Endodermal cell (in vitro differentiated cells): ENCODE data around the gene MYBBP1A. TPM values are rescaled to one million over a fixed set of nuclear protein-coding genes. Genes with fewer than 3 reads are reported as not detected.

Experiments
- DNase-seq: peaks from one replicate; pipeline ENCODE4 v3.0.0-alpha.2; 2017
- H3K27ac ChIP-seq: 2 replicates; pipeline ENCODE4 v1.5.1; 2013; ENCODE audit warnings: mild to moderate bottlenecking, low read depth, low read length, moderate library complexity
- H3K27me3 ChIP-seq: 2 replicates; pipeline ENCODE4 v1.6.1; 2013; ENCODE audit warnings: mild to moderate bottlenecking, low read length, moderate library complexity; ENCODE audit not compliant: insufficient read depth, control insufficient read depth, poor library complexity, severe bottlenecking
- H3K36me3 ChIP-seq: 2 replicates; pipeline ENCODE4 v1.7.0; 2013; ENCODE audit warnings: mild to moderate bottlenecking, low read length, moderate library complexity; ENCODE audit not compliant: control insufficient read depth, insufficient read depth
- H3K4me1 ChIP-seq: one replicate; pipeline ENCODE4 v1.7.0; 2013; ENCODE audit warnings: low read length; ENCODE audit not compliant: control insufficient read depth, insufficient read depth
- H3K4me3 ChIP-seq: 2 replicates; pipeline ENCODE4 v1.5.1; 2013; ENCODE audit warnings: mild to moderate bottlenecking, low read length, moderate library complexity
- H3K9ac ChIP-seq: 2 replicates; pipeline ENCODE4 v1.6.1; 2013; ENCODE audit warnings: mild to moderate bottlenecking, low read length, moderate library complexity; ENCODE audit not compliant: poor library complexity, severe bottlenecking; ENCODE audit errors: extremely low read depth
- H3K9me3 ChIP-seq: 2 replicates; pipeline ENCODE4 v1.6.1; 2013; ENCODE audit warnings: mild to moderate bottlenecking, low read length, moderate library complexity; ENCODE audit not compliant: control insufficient read depth
- H3K27ac Mint-ChIP-seq: 2 replicates; pipeline ENCODE4 v1.8.0; 2020; ENCODE audit warnings: mixed read lengths
- H3K27me3 Mint-ChIP-seq: 2 replicates; pipeline ENCODE4 v1.8.0; 2021; ENCODE audit warnings: mild to moderate bottlenecking, mixed read lengths; ENCODE audit not compliant: insufficient read depth
- H3K36me3 Mint-ChIP-seq: 2 replicates; pipeline ENCODE4 v1.8.0; 2020; ENCODE audit warnings: low read depth, mixed read lengths
- H3K4me1 Mint-ChIP-seq: 2 replicates; pipeline ENCODE4 v1.8.0; 2020; ENCODE audit warnings: mixed read lengths
- H3K4me3 Mint-ChIP-seq: 2 replicates; pipeline ENCODE4 v1.8.0; 2020; ENCODE audit warnings: mild to moderate bottlenecking, moderate library complexity, mixed read lengths
- H3K9me3 Mint-ChIP-seq: 2 replicates; pipeline ENCODE4 v1.8.0; 2020; ENCODE audit warnings: mild to moderate bottlenecking, mixed read lengths
- WGBS, 2 experiments: methylation state at CpG; one replicate each; pipeline versions ENCODE4 v1.1.5 to v1.1.7; 2013; ENCODE audit warnings: missing lambda C conversion rate in 2 of 2, mixed read lengths in 1 of 2; ENCODE audit not compliant: insufficient coverage in 1 of 2, insufficient read length in 1 of 2; 5-methylcytosine and 5-hydroxymethylcytosine counted together
- total RNA-seq, 2 donors: library from RNA; stranded (reverse); fragmentation: NEBNext Ultra II Directional in 1 of 2; extraction: Animal tissue kit (Norgen Biotek cat#: 25700) in 1 of 2; gene quantifications; 2 replicates in 1 of 2; 3 replicates in 1 of 2; pipeline ENCODE4 v1.2.1, GENCODE V29; 2021
- TF ChIP-seq, protein P1 (sequence below): fragments of 200-600 bp; sonication (generic); conservative IDR thresholded peaks from 2 replicates; pipeline ENCODE4 v1.5.0; 2021; ENCODE audit warnings: antibody characterized with exemption, mild to moderate bottlenecking

The MYBBP1A gene
- total RNA-seq, 2 donors from 2014 or later: 55.6 to 70.9 TPM

- Mint-ChIP-seq H3K27me3 (peaks cover 33% of the 10 kb centered on the region), H3K4me3 (peak overlapping the region; percentile 9), H3K4me1 (peaks cover 5% of the 10 kb centered on the region), H3K27ac (no peak overlapping the region), H3K9me3 (no peaks in the 10 kb centered on the region), H3K36me3 (peaks cover 7% of the 10 kb centered on the region)
- 74 to 81% methylated on average over 6 to 19 of the region's 19 CpGs for WGBS, 2 experiments
- Histone ChIP-seq H3K4me3 (no peak overlapping the region), H3K4me1 (no peaks in the 10 kb centered on the region), H3K27me3 (no peaks in the 10 kb centered on the region), H3K9ac (no peak overlapping the region), H3K36me3 (peaks cover 10% of the 10 kb centered on the region), H3K9me3 (no peaks in the 10 kb centered on the region), H3K27ac (no peak overlapping the region)
- TF ChIP-seq, protein P1, sequence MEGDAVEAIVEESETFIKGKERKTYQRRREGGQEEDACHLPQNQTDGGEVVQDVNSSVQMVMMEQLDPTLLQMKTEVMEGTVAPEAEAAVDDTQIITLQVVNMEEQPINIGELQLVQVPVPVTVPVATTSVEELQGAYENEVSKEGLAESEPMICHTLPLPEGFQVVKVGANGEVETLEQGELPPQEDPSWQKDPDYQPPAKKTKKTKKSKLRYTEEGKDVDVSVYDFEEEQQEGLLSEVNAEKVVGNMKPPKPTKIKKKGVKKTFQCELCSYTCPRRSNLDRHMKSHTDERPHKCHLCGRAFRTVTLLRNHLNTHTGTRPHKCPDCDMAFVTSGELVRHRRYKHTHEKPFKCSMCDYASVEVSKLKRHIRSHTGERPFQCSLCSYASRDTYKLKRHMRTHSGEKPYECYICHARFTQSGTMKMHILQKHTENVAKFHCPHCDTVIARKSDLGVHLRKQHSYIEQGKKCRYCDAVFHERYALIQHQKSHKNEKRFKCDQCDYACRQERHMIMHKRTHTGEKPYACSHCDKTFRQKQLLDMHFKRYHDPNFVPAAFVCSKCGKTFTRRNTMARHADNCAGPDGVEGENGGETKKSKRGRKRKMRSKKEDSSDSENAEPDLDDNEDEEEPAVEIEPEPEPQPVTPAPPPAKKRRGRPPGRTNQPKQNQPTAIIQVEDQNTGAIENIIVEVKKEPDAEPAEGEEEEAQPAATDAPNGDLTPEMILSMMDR: no peak
- peak; percentile 83 for DNase-seq
Observed at GRCh38 chr17:4535667-4536258, 19.4 kb downstream of the MYBBP1A start.

- no peaks in the 10 kb centered on the region for H3K27me3 ChIP-seq
- H3K4me3 ChIP-seq: no peak overlapping the region
- H3K27ac ChIP-seq: no peak overlapping the region
- peaks cover 10% of the 10 kb centered on the region for H3K36me3 ChIP-seq
- peak; percentile 75 for DNase-seq
- Mint-ChIP-seq H3K4me1 (peaks cover 5% of the 10 kb centered on the region), H3K36me3 (peaks cover 7% of the 10 kb centered on the region), H3K27ac (no peak overlapping the region), H3K9me3 (no peaks in the 10 kb centered on the region), H3K27me3 (peaks cover 39% of the 10 kb centered on the region), H3K4me3 (no peak overlapping the region)
- H3K4me1 ChIP-seq: no peaks in the 10 kb centered on the region
- 85 to 89% methylated on average over 13 to 27 of the region's 27 CpGs for WGBS, 2 experiments
- TF ChIP-seq, protein P1: no peak
- no peaks in the 10 kb centered on the region for H3K9me3 ChIP-seq
- H3K9ac ChIP-seq: no peak overlapping the region
Observed at GRCh38 chr17:4534928-4535666, 20.1 kb downstream of the MYBBP1A start.

DNA sequence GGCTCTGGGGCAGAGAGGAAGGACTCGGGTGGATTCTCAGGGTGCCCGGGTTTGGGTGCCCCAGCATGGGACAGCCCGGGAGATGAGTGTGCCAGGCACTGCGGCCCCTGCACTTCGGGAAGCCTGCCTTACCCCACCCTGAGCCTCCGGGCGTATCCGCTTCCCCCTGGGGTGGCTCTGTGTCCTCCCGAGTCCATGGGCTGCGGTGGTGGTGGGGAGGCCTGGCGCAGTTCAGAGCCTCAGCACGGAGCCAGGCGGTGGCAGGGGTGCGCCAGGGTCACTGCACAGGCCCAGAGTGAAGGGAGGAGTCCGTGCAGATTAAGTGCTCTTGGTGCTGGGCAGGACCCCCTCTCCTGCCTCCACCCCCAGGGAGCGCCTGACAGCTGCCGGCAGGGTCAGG is 20.7 kb downstream of the MYBBP1A start:
- peaks cover 3% of the 10 kb centered on the region for H3K36me3 Mint-ChIP-seq
- 84 to 88% methylated on average over 1 to 17 of the region's 17 CpGs for WGBS, 2 experiments
- no peak for DNase-seq
- H3K27me3 Mint-ChIP-seq: peaks cover 42% of the 10 kb centered on the region
- H3K27ac ChIP-seq: no peak overlapping the region
- H3K4me3 ChIP-seq: no peak overlapping the region
- no peaks in the 10 kb centered on the region for H3K9me3 Mint-ChIP-seq
- TF ChIP-seq, protein P1: no peak
- H3K27me3 ChIP-seq: no peaks in the 10 kb centered on the region
- peaks cover 5% of the 10 kb centered on the region for H3K4me1 Mint-ChIP-seq
- no peak overlapping the region for H3K9ac ChIP-seq
- peaks cover 10% of the 10 kb centered on the region for H3K36me3 ChIP-seq
- H3K4me1 ChIP-seq: no peaks in the 10 kb centered on the region
- H3K4me3 Mint-ChIP-seq: no peak overlapping the region
- no peaks in the 10 kb centered on the region for H3K9me3 ChIP-seq
- no peak overlapping the region for H3K27ac Mint-ChIP-seq
